ENCODE measurements around the gene NOP14.
"Not testable (repeated sequence)": the region's sequence is repeated elsewhere in the genome, so short reads cannot be mapped to it uniquely, and the experiment has no call there.

NOP14 gene

GRCh38 chr4:2963175-2963965 lies at the start of gene NOP14, which contains the start of gene GRK4:
Gene NOP14, minus strand, starts transcription at chr4:2963406. Its CDS starts 87 bp downstream, at chr4:2963319.
Gene GRK4, plus strand, starts transcription at chr4:2963571. Its CDS starts 500 bp downstream, at chr4:2964071.
- DNase-seq: peak; percentile 96

- no peak for DNase-seq
Observed at GRCh38 chr4:3011456-3012220, 48.4 kb upstream of the NOP14 start.

- no peak for DNase-seq
Observed at GRCh38 chr4:3010998-3011397, 47.8 kb upstream of the NOP14 start.

GRCh38 chr4:3010577-3010976 lies 47.4 kb upstream of the NOP14 start:
- no peak for DNase-seq

- no peak for DNase-seq
Observed at GRCh38 chr4:3009422-3009821, 46.2 kb upstream of the NOP14 start.

- DNase-seq: no peak
Observed at GRCh38 chr4:3007724-3008123, 44.5 kb upstream of the NOP14 start.

GRCh38 chr4:2996415-2996814 lies 33.2 kb upstream of the NOP14 start:
- DNase-seq: no peak

- DNase-seq: no peak
Observed at GRCh38 chr4:2995546-2996265, 32.5 kb upstream of the NOP14 start.

- DNase-seq: no peak
Observed at GRCh38 chr4:2994917-2995316, 31.7 kb upstream of the NOP14 start.

GRCh38 chr4:2991243-2991642 lies 28.0 kb upstream of the NOP14 start:
- no peak for DNase-seq

GRCh38 chr4:2983715-2984114 lies 20.5 kb upstream of the NOP14 start:
- not testable (repeated sequence) for DNase-seq

GRCh38 chr4:2982012-2982411 lies 18.8 kb upstream of the NOP14 start:
- no peak for DNase-seq

GRCh38 chr4:2981256-2981819 lies 18.1 kb upstream of the NOP14 start:
- DNase-seq: no peak

- no peak for DNase-seq
Observed at GRCh38 chr4:2977211-2978088, 14.2 kb upstream of the NOP14 start.

- no peak for DNase-seq
Observed at GRCh38 chr4:2971275-2971674, 8.1 kb upstream of the NOP14 start.

GRCh38 chr4:2968381-2968780 lies 5.2 kb upstream of the NOP14 start:
- no peak for DNase-seq

- DNase-seq: no peak
Observed at GRCh38 chr4:2965262-2965661, 2.1 kb upstream of the NOP14 start.

GRCh38 chr4:2964706-2965258 lies 1.6 kb upstream of the NOP14 start:
- no peak for DNase-seq

GRCh38 chr4:2963966-2964471 lies 813 bp upstream of the NOP14 start:
- DNase-seq: peak; percentile 76

GRCh38 chr4:2962614-2963174 lies 512 bp downstream of the NOP14 start:
- peak; percentile 74 for DNase-seq

- DNase-seq: no peak
Observed at GRCh38 chr4:2961811-2962441, 1.3 kb downstream of the NOP14 start.
